PFSK-1 (cell line): ENCODE data around the gene MZB1.

Source experiments
- FOXP2 ChIP-seq: optimal IDR thresholded peaks from 2 replicates; pipeline ENCODE3; 2011; ENCODE audit warnings: borderline replicate concordance, control low read depth, inconsistent platforms; ENCODE audit not compliant: insufficient read depth; ENCODE audit errors: extremely low read length, extremely low read depth
- POLR2AphosphoS5 ChIP-seq: IDR thresholded peaks from 2 replicates; pipeline ENCODE4 v1.6.1; 2012; ENCODE audit warnings: low read depth, mild to moderate bottlenecking, control low read depth, low read length, moderate library complexity
- REST ChIP-seq, 2 experiments: IDR thresholded peaks; 2 replicates each; pipeline versions ENCODE4 v1.6.1 to v1.8.0; 2011 to 2012; ENCODE audit warnings: low read depth in 2 of 2, low read length in 2 of 2, control low read depth in 1 of 2, inconsistent platforms in 1 of 2, mild to moderate bottlenecking in 1 of 2, moderate library complexity in 1 of 2; ENCODE audit not compliant: insufficient read depth in 1 of 2
- SIN3A ChIP-seq: IDR thresholded peaks from 2 replicates; pipeline ENCODE4 v1.6.1; 2012; ENCODE audit warnings: mild to moderate bottlenecking, low read length, moderate library complexity, borderline replicate concordance; ENCODE audit not compliant: insufficient read depth
- TAF1 ChIP-seq: IDR thresholded peaks from 2 replicates; pipeline ENCODE4 v1.6.1; 2012; ENCODE audit warnings: low read length, control low read depth, borderline replicate concordance; ENCODE audit not compliant: insufficient read depth

MZB1 gene

GRCh38 chr5:139385061-139386049 lies 4.4 kb downstream of the MZB1 start:
- TF ChIP-seq REST (IDR thresholded peaks at IDR 0.05; ENCODE audit: insufficient read depth in 1 of 2, low read depth in 2 of 2, low read length in 2 of 2): no peak
- no peak for TF ChIP-seq FOXP2
- TF ChIP-seq SIN3A: no peak
- no peak for TF ChIP-seq TAF1
- TF ChIP-seq POLR2AphosphoS5: no peak

- no peak for TF ChIP-seq FOXP2
Observed at GRCh38 chr5:139384591-139385051, 5.1 kb downstream of the MZB1 start.

GRCh38 chr5:139383993-139384590 lies 5.6 kb downstream of the MZB1 start:
- TF ChIP-seq REST (IDR thresholded peaks at IDR 0.05; ENCODE audit: insufficient read depth in 1 of 2, low read depth in 2 of 2, low read length in 2 of 2): no peak
- TF ChIP-seq FOXP2: no peak
- no peak for TF ChIP-seq POLR2AphosphoS5
- no peak for TF ChIP-seq SIN3A
- TF ChIP-seq TAF1: no peak

- TF ChIP-seq REST (IDR thresholded peaks at IDR 0.05; ENCODE audit: insufficient read depth in 1 of 2, low read depth in 2 of 2, low read length in 2 of 2) (no peak), FOXP2 (no peak), TAF1 (no peak), SIN3A (no peak), POLR2AphosphoS5 (no peak)
Observed at GRCh38 chr5:139383275-139383992, 6.3 kb downstream of the MZB1 start, which contains the start of gene SLC23A1. TSS of gene SLC23A1 (minus strand) at chr5:139383297. CDS start at chr5:139383253, 44 bp downstream.

GRCh38 chr5:139382807-139383206 lies 6.9 kb downstream of the MZB1 start:
- TF ChIP-seq POLR2AphosphoS5: no peak
- no peak for TF ChIP-seq TAF1
- TF ChIP-seq FOXP2: no peak
- no peak for TF ChIP-seq REST (IDR thresholded peaks at IDR 0.05; ENCODE audit: insufficient read depth in 1 of 2, low read depth in 2 of 2, low read length in 2 of 2)
- no peak for TF ChIP-seq SIN3A
